Vagina (tissue), 2 donors: ENCODE measurements around the gene ASTN2.

Source experiments
- CTCF ChIP-seq, 3 experiments: fragments of 450-650 bp in 2 of 3; fragments of 200-600 bp in 1 of 3; sonication (generic) in 1 of 3; IDR thresholded peaks; one replicate each; pipeline ENCODE4 v1.5.1; 2017 to 2019; ENCODE audit warnings: antibody characterized with exemption in 3 of 3, mild to moderate bottlenecking in 2 of 3, moderate library complexity in 2 of 3
- POLR2A ChIP-seq, 2 donors: fragments of 450-650 bp; IDR thresholded peaks; one replicate each; pipeline ENCODE4 v1.6.1; 2017; ENCODE audit warnings: antibody characterized with exemption in 2 of 2, mild to moderate bottlenecking in 2 of 2, moderate library complexity in 2 of 2

DNA sequence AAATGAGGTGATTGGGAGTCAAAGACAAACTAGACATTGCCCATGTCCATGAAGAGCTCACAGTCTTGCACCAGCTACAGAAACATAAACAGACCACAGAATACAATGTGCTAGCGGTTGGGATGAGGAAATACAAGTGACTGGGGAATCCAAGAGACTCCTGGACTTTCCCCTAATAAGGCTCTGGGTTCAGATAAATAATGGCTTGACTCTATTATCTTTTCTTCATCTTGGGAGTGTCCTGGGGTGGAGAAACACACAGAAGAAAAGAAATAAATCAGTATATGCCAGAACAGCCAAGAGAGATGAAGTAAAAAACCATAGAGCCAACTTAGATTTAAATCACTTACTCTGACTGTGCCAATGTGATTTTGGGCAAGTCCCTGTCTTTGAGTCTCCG is 1033.5 kb downstream of the ASTN2 start:
- TF ChIP-seq CTCF (IDR thresholded peaks at IDR 0.05), result no peak
- TF ChIP-seq POLR2A (IDR thresholded peaks at IDR 0.05), result no peak
